Progenitor cell of endocrine pancreas (in vitro differentiated cells): ENCODE measurements around the gene EFEMP1. TPM values are rescaled to one million over a fixed set of nuclear protein-coding genes. Genes with fewer than 3 reads are reported as not detected.

ENCODE experiments used
- DNase-seq: peaks from one replicate; pipeline ENCODE4 v3.0.0; 2021; ENCODE audit warnings: low spot score; ENCODE audit not compliant: unreplicated experiment
- H3K27ac Mint-ChIP-seq: 2 replicates; pipeline ENCODE4 v1.8.0; 2021; ENCODE audit warnings: mild to moderate bottlenecking, moderate library complexity, mixed read lengths
- H3K27me3 Mint-ChIP-seq: 2 replicates; pipeline ENCODE4 v1.8.0; 2021; ENCODE audit warnings: mixed read lengths
- H3K36me3 Mint-ChIP-seq: 2 replicates; pipeline ENCODE4 v1.8.0; 2022; ENCODE audit warnings: mixed read lengths; ENCODE audit not compliant: insufficient read depth
- H3K4me1 Mint-ChIP-seq: 2 replicates; pipeline ENCODE4 v1.8.0; 2021; ENCODE audit warnings: low read depth, mixed read lengths
- H3K4me3 Mint-ChIP-seq: 2 replicates; pipeline ENCODE4 v1.8.0; 2021; ENCODE audit warnings: low read depth, mild to moderate bottlenecking, moderate library complexity, mixed read lengths
- H3K9me3 Mint-ChIP-seq: 2 replicates; pipeline ENCODE4 v1.8.0; 2021; ENCODE audit warnings: low read depth, mixed read lengths
- CTCF ChIP-seq: fragments of 200-600 bp; sonication (generic); IDR thresholded peaks from one replicate; pipeline ENCODE4 v1.5.0; 2021; ENCODE audit warnings: antibody characterized with exemption, mild to moderate bottlenecking; ENCODE audit not compliant: unreplicated experiment
- total RNA-seq: library from RNA; stranded (reverse); gene quantifications from 2 replicates; pipeline ENCODE4 v1.2.1, GENCODE V29; 2021

EFEMP1 gene
- total RNA-seq, 1 donor from 2014 or later = 37.6 TPM

DNA sequence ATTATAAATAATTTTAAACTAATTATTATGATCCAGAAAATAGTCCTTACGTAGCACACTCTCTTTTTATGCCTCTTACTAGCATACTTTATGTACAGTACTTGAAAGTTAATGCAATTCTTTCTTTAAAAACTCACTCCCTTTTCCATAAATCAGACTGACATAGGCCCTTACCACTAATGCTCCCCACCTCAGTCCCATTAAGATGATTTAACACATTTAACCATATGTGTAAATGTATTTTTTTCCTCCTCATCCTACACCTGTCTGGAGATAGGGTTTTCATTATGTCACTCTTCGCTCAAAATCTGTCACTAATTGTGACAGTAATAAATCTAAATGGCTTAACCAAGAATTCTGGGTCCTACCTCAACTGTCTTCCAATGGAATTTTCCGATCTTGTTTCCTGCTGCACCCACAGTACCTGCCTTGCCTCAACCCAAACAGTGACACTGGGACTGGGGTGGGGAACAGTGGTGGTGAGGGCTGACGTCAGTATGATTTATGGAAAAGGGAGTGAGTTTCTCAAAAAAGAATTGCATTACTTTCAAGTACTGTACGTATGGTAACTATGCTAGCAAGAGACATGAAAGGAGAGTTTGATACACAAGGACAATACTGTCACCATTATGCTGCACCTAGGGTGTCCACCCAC lies 25.1 kb downstream of the EFEMP1 start:
- Mint-ChIP-seq H3K4me1 (peaks cover 11% of the 10 kb centered on the region), H3K9me3 (no peaks in the 10 kb centered on the region), H3K4me3 (no peak overlapping the region), H3K36me3 (no peaks in the 10 kb centered on the region), H3K27ac (no peak overlapping the region), H3K27me3 (no peaks in the 10 kb centered on the region)
- TF ChIP-seq CTCF = no peak
- DNase-seq = no peak

DNA sequence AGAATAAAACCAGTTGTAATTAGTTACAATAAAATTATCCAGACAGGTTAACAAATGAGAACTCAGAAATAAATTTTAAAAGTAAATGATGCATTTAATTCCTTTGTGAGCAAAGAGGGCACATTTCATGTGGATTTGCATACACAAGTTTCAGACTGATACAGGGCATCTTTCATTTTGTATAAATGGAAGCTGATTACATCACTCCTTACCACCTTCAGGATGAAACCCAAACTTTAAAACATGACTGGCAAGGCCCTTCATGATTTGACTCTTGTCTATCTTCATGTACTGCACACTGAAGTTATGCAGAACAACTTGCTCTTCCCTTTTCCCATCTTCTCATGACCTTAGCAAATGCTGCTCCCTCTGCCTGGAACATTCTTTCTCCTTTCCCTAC lies 26.9 kb downstream of the EFEMP1 start:
- Mint-ChIP-seq H3K4me3 (no peak overlapping the region), H3K36me3 (no peaks in the 10 kb centered on the region), H3K9me3 (no peaks in the 10 kb centered on the region), H3K27ac (no peak overlapping the region), H3K4me1 (peaks cover 8% of the 10 kb centered on the region), H3K27me3 (no peaks in the 10 kb centered on the region)
- no peak for TF ChIP-seq CTCF
- no peak for DNase-seq

GRCh38 chr2:55894720-55895119 lies 28.9 kb downstream of the EFEMP1 start:
- Mint-ChIP-seq H3K9me3 (no peaks in the 10 kb centered on the region), H3K27me3 (no peaks in the 10 kb centered on the region), H3K36me3 (no peaks in the 10 kb centered on the region), H3K4me1 (peaks cover 6% of the 10 kb centered on the region), H3K27ac (no peak overlapping the region), H3K4me3 (no peak overlapping the region)
- no peak for TF ChIP-seq CTCF
- no peak for DNase-seq

DNA sequence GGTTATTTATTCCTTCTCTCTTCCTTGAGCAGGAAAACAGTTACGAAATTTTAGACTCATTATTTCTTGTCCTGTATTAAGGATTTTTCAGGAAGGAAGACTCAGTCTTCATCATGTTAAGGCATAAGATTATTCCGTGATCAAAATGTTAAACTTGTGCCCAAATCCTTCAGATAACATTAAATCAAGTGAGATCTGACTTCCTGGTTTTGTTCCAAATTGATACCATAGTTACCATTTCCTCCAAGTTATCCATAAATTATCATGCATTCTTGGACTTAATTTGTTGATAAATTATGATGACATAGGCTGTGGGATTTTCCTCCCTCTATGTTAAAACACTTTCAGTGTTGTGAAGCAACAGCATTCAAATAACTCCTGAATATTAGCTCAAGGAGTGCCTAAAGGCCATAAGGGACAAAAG lies 31.9 kb downstream of the EFEMP1 start:
- no peaks in the 10 kb centered on the region for H3K27me3 Mint-ChIP-seq
- no peak overlapping the region for H3K4me3 Mint-ChIP-seq
- H3K36me3 Mint-ChIP-seq = no peaks in the 10 kb centered on the region
- H3K9me3 Mint-ChIP-seq = no peaks in the 10 kb centered on the region
- peaks cover 6% of the 10 kb centered on the region for H3K4me1 Mint-ChIP-seq
- no peak for TF ChIP-seq CTCF
- no peak overlapping the region for H3K27ac Mint-ChIP-seq
- DNase-seq = no peak

GRCh38 chr2:55888936-55889335 lies 34.6 kb downstream of the EFEMP1 start:
- no peak for DNase-seq
- peaks cover 8% of the 10 kb centered on the region for H3K4me1 Mint-ChIP-seq
- no peak overlapping the region for H3K4me3 Mint-ChIP-seq
- no peak for TF ChIP-seq CTCF
- no peaks in the 10 kb centered on the region for H3K9me3 Mint-ChIP-seq
- H3K36me3 Mint-ChIP-seq = peaks cover 2% of the 10 kb centered on the region
- H3K27me3 Mint-ChIP-seq = no peaks in the 10 kb centered on the region
- H3K27ac Mint-ChIP-seq = no peak overlapping the region
